GM23248 (cell line): ENCODE results near the gene BRAF.

ENCODE experiments used
- EZH2 ChIP-seq: fragments of 200-600 bp; sonication (generic); IDR thresholded peaks from 2 replicates; pipeline ENCODE4 v1.6.1; 2018; ENCODE audit warnings: antibody characterized with exemption, mild to moderate bottlenecking; ENCODE audit not compliant: insufficient read depth, poor library complexity, severe bottlenecking
- EZH2phosphoT487 ChIP-seq: fragments of 200-600 bp; sonication (generic); IDR thresholded peaks from 2 replicates; pipeline ENCODE4 v1.6.1; 2018; ENCODE audit warnings: antibody characterized with exemption, moderate library complexity, mild to moderate bottlenecking, low read depth; ENCODE audit not compliant: insufficient read depth

DNA sequence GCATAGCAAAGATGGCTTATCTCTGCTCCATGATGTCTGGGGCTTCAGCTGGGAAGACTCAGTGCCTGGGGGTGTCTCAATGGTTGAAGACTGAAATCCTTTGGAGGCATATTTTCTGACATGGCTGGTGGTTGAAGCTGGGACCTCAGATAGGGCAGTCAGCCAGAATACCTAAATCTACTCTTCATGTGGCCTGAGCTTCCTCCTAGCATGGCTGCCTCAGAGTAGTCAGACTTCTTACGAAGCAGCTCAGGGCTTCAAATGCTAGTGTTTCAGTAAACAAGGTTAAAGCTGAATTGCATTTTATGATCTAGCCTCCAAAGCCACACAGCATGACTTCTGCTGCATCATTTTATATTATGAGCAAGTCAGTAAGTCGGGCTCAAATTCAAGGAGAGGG is 2.6 kb upstream of the BRAF start:
- TF ChIP-seq EZH2 (no peak), EZH2phosphoT487 (no peak)
